ENCODE measurements around the gene TFF3.
"Not testable (repeated sequence)": the region's sequence is repeated elsewhere in the genome, so short reads cannot be mapped to it uniquely, and the experiment has no call there.

The TFF3 gene

DNA sequence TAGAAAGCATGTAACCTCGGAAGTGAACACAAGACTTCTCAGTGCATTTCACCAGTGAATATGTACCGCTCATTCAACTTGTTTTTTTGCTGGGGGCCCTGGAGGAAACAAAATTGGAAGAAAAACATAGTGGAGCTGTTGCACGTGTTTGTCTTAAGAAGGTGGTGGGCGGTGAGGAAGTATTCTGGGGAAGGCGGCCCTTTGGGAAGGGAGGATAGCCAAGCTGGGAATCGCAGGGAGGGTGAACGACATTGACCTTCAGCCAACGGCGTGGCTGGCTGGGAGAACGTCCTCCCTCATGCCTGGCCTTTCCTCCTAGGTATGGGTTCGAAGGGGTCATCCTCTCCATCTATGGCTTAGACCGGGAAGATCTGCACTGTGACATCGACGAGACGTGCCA lies 19.4 kb downstream of the TFF3 start:
- H3K9me3 ChIP-seq (ENCODE audit: control insufficient read depth in 2 of 2, low read length in 2 of 2) = no peaks in the 10 kb centered on the region
- H3K9ac ChIP-seq (ENCODE audit: low read length in 2 of 2) = no peak overlapping the region
- peaks cover 8 to 12% of the 10 kb centered on the region in 2 donors for H3K36me3 ChIP-seq (ENCODE audit: control insufficient read depth in 2 of 2, insufficient read depth in 2 of 2, low read length in 2 of 2)
- H3K27me3 ChIP-seq (ENCODE audit: control insufficient read depth in 1 of 2, insufficient read depth in 2 of 2, low read length in 2 of 2) = no peaks in the 10 kb centered on the region
- no peaks in the 10 kb centered on the region for H3K4me1 ChIP-seq (ENCODE audit: control insufficient read depth, insufficient read depth, low read length)
- no peak overlapping the region for H3K27ac ChIP-seq (ENCODE audit: low read length)
- no peak overlapping the region for H3K4me3 ChIP-seq (ENCODE audit: low read length in 2 of 2)

- Histone ChIP-seq H3K36me3 (ENCODE audit: control insufficient read depth in 2 of 2, insufficient read depth in 2 of 2, low read length in 2 of 2) (peaks cover 11 to 12% of the 10 kb centered on the region in 2 donors), H3K9ac (ENCODE audit: low read length in 2 of 2) (no peak overlapping the region), H3K27ac (ENCODE audit: low read length) (no peak overlapping the region), H3K27me3 (ENCODE audit: control insufficient read depth in 1 of 2, insufficient read depth in 2 of 2, low read length in 2 of 2) (no peaks in the 10 kb centered on the region), H3K4me1 (ENCODE audit: control insufficient read depth, insufficient read depth, low read length) (no peaks in the 10 kb centered on the region), H3K4me3 (ENCODE audit: low read length in 2 of 2) (no peak overlapping the region), H3K9me3 (ENCODE audit: control insufficient read depth in 2 of 2, low read length in 2 of 2) (no peaks in the 10 kb centered on the region)
Observed at GRCh38 chr21:42294273-42294880, 20.8 kb downstream of the TFF3 start.

GRCh38 chr21:42293649-42294272 lies 21.4 kb downstream of the TFF3 start:
- H3K9ac ChIP-seq (ENCODE audit: low read length in 2 of 2) = no peak overlapping the region
- H3K27ac ChIP-seq (ENCODE audit: low read length) = no peak overlapping the region
- no peak overlapping the region for H3K4me3 ChIP-seq (ENCODE audit: low read length in 2 of 2)
- H3K4me1 ChIP-seq (ENCODE audit: control insufficient read depth, insufficient read depth, low read length) = no peaks in the 10 kb centered on the region
- peaks cover 16 to 17% of the 10 kb centered on the region in 2 donors for H3K36me3 ChIP-seq (ENCODE audit: control insufficient read depth in 2 of 2, insufficient read depth in 2 of 2, low read length in 2 of 2)
- H3K27me3 ChIP-seq (ENCODE audit: control insufficient read depth in 1 of 2, insufficient read depth in 2 of 2, low read length in 2 of 2) = no peaks in the 10 kb centered on the region
- H3K9me3 ChIP-seq (ENCODE audit: control insufficient read depth in 2 of 2, low read length in 2 of 2) = no peaks in the 10 kb centered on the region

- not testable (repeated sequence) for H3K4me1 ChIP-seq (ENCODE audit: control insufficient read depth, insufficient read depth, low read length); H3K4me3 ChIP-seq (ENCODE audit: low read length in 2 of 2); H3K27me3 ChIP-seq (ENCODE audit: control insufficient read depth in 1 of 2, insufficient read depth in 2 of 2, low read length in 2 of 2); H3K9ac ChIP-seq (ENCODE audit: low read length in 2 of 2); H3K27ac ChIP-seq (ENCODE audit: low read length); H3K9me3 ChIP-seq (ENCODE audit: control insufficient read depth in 2 of 2, low read length in 2 of 2)
- H3K36me3 ChIP-seq (ENCODE audit: control insufficient read depth in 2 of 2, insufficient read depth in 2 of 2, low read length in 2 of 2) = peaks cover 19 to 24% of the 10 kb centered on the region in 2 donors
Observed at GRCh38 chr21:42292563-42293142, 22.6 kb downstream of the TFF3 start.

- H3K4me1 ChIP-seq (ENCODE audit: control insufficient read depth, insufficient read depth, low read length) = no peaks in the 10 kb centered on the region
- no peaks in the 10 kb centered on the region for H3K9me3 ChIP-seq (ENCODE audit: control insufficient read depth in 2 of 2, low read length in 2 of 2)
- peaks cover 17 to 24% of the 10 kb centered on the region in 2 donors for H3K36me3 ChIP-seq (ENCODE audit: control insufficient read depth in 2 of 2, insufficient read depth in 2 of 2, low read length in 2 of 2)
- H3K27me3 ChIP-seq (ENCODE audit: control insufficient read depth in 1 of 2, insufficient read depth in 2 of 2, low read length in 2 of 2) = no peaks in the 10 kb centered on the region
- no peak overlapping the region for H3K27ac ChIP-seq (ENCODE audit: low read length)
- no peak overlapping the region for H3K9ac ChIP-seq (ENCODE audit: low read length in 2 of 2)
- no peak overlapping the region for H3K4me3 ChIP-seq (ENCODE audit: low read length in 2 of 2)
Observed at GRCh38 chr21:42291751-42292562, 23.3 kb downstream of the TFF3 start.

DNA sequence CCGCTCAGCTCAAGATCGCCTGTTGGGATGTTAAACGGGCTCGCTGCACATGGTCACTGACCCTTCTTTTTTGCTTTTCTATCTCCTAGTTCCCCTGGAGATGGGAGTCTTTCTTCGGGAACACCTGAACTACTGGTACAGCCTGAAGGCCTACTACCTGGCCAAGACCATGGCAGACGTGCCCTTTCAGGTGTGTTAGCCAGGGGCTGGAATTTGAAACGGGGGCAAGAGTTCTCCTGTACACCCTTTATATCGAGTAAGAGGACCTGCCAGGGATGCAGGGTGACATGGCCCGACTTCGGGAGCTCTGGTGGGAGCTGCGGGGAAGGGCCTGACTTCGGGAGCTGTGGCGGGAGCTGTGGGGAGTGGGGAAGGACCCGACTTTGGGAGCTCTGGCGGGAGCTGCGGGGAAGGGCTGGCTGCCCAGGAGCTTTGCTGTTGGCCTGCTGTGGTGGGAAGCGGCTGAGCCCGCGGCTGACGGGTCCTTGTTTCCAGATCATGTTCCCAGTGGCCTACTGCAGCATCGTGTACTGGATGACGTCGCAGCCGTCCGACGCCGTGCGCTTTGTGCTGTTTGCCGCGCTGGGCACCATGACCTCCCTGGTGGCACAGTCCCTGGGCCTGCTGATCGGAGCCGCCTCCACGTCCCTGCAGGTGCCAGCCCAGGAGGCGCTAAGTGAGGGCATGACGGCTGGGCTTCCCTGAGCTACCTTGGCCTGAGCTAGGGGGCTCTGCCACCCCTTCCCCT lies 24.0 kb downstream of the TFF3 start:
- Histone ChIP-seq H3K4me3 (ENCODE audit: low read length in 2 of 2) (no peak overlapping the region), H3K4me1 (ENCODE audit: control insufficient read depth, insufficient read depth, low read length) (no peaks in the 10 kb centered on the region), H3K9me3 (ENCODE audit: control insufficient read depth in 2 of 2, low read length in 2 of 2) (no peaks in the 10 kb centered on the region), H3K9ac (ENCODE audit: low read length in 2 of 2) (no peak overlapping the region), H3K36me3 (ENCODE audit: control insufficient read depth in 2 of 2, insufficient read depth in 2 of 2, low read length in 2 of 2) (peaks cover 19 to 24% of the 10 kb centered on the region in 2 donors), H3K27ac (ENCODE audit: low read length) (no peak overlapping the region), H3K27me3 (ENCODE audit: control insufficient read depth in 1 of 2, insufficient read depth in 2 of 2, low read length in 2 of 2) (no peaks in the 10 kb centered on the region)

DNA sequence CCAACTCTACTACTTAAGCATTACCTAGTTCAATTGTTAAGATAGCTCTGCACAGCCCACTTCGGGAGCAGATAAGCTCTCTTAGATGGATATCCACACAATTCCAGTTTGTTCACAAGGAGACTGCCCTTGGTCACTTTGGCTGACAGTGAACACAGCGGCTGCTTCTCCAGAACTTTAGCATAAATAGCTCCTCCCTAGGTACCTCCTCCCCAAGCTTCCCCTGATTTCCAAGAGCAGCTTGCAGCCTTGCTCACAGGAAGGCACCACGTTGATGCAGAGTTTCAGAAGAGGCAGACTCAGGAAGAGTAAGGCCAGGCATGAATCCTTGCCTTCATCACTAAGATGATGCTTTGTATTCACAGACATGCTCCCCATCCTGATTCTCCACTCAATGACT lies 24.7 kb downstream of the TFF3 start:
- no peaks in the 10 kb centered on the region for H3K27me3 ChIP-seq (ENCODE audit: control insufficient read depth in 1 of 2, insufficient read depth in 2 of 2, low read length in 2 of 2)
- H3K27ac ChIP-seq (ENCODE audit: low read length) = no peak overlapping the region
- peaks cover 19 to 28% of the 10 kb centered on the region in 2 donors for H3K36me3 ChIP-seq (ENCODE audit: control insufficient read depth in 2 of 2, insufficient read depth in 2 of 2, low read length in 2 of 2)
- no peaks in the 10 kb centered on the region for H3K4me1 ChIP-seq (ENCODE audit: control insufficient read depth, insufficient read depth, low read length)
- no peaks in the 10 kb centered on the region for H3K9me3 ChIP-seq (ENCODE audit: control insufficient read depth in 2 of 2, low read length in 2 of 2)
- H3K9ac ChIP-seq (ENCODE audit: low read length in 2 of 2) = no peak overlapping the region
- H3K4me3 ChIP-seq (ENCODE audit: low read length in 2 of 2) = no peak overlapping the region

DNA sequence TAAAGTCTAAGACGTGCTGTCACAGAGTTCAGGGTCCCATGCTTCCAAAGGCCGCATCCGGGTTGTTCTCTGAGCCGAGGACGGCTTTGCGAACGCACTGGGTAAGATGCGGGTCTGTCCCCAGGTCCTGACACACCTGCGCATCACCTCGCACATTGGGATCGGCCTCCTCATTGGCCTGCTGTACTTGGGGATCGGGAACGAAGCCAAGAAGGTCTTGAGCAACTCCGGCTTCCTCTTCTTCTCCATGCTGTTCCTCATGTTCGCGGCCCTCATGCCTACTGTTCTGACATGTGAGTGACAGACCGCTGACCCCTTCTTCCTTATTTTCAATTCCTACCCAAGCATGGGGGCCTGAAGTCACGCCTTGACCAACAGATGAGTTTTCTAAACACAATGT lies 25.3 kb downstream of the TFF3 start:
- Histone ChIP-seq H3K4me3 (ENCODE audit: low read length in 2 of 2) (no peak overlapping the region), H3K4me1 (ENCODE audit: control insufficient read depth, insufficient read depth, low read length) (no peaks in the 10 kb centered on the region), H3K9me3 (ENCODE audit: control insufficient read depth in 2 of 2, low read length in 2 of 2) (no peaks in the 10 kb centered on the region), H3K9ac (ENCODE audit: low read length in 2 of 2) (no peak overlapping the region), H3K27ac (ENCODE audit: low read length) (no peak overlapping the region), H3K36me3 (ENCODE audit: control insufficient read depth in 2 of 2, insufficient read depth in 2 of 2, low read length in 2 of 2) (peaks cover 19 to 28% of the 10 kb centered on the region in 2 donors), H3K27me3 (ENCODE audit: control insufficient read depth in 1 of 2, insufficient read depth in 2 of 2, low read length in 2 of 2) (no peaks in the 10 kb centered on the region)

GRCh38 chr21:42288962-42289361 lies 26.2 kb downstream of the TFF3 start:
- H3K27ac ChIP-seq (ENCODE audit: low read length) = no peak overlapping the region
- H3K9ac ChIP-seq (ENCODE audit: low read length in 2 of 2) = no peak overlapping the region
- no peaks in the 10 kb centered on the region for H3K27me3 ChIP-seq (ENCODE audit: control insufficient read depth in 1 of 2, insufficient read depth in 2 of 2, low read length in 2 of 2)
- H3K36me3 ChIP-seq (ENCODE audit: control insufficient read depth in 2 of 2, insufficient read depth in 2 of 2, low read length in 2 of 2) = peaks cover 19 to 28% of the 10 kb centered on the region in 2 donors
- no peaks in the 10 kb centered on the region for H3K9me3 ChIP-seq (ENCODE audit: control insufficient read depth in 2 of 2, low read length in 2 of 2)
- no peak overlapping the region for H3K4me3 ChIP-seq (ENCODE audit: low read length in 2 of 2)
- H3K4me1 ChIP-seq (ENCODE audit: control insufficient read depth, insufficient read depth, low read length) = no peaks in the 10 kb centered on the region
